B cell (primary cell): ENCODE results near the gene RAD23B. TPM values are rescaled to one million over a fixed set of nuclear protein-coding genes. Genes with fewer than 3 reads are reported as not detected.

ENCODE experiments used
- ATAC-seq: fragments of 200-7000 bp; cut with Tn5 transposase; one replicate; pipeline ENCODE4 v1.10.0; 2021; ENCODE audit warnings: low read depth, mild to moderate bottlenecking, moderate number of reproducible peaks, moderate library complexity
- CTCF ChIA-PET: fragments of 350-600 bp; sonication (Branson Sonifier 250); formaldehyde crosslinking; loops from one replicate; lab custom pipeline; 2021; ENCODE audit warnings: antibody characterized with exemption, inconsistent platforms; lab: Charles Lee
- POLR2A ChIA-PET: fragments of 350-600 bp; sonication (Branson Sonifier 250); formaldehyde crosslinking; loops from one replicate; lab custom pipeline; 2021; ENCODE audit warnings: antibody characterized with exemption; lab: Charles Lee
- DNase-seq: peaks from one replicate; pipeline ENCODE4 v3.0.0; 2013
- H2AFZ ChIP-seq: 2 replicates; pipeline ENCODE4 v1.6.1; 2012; ENCODE audit warnings: mild to moderate bottlenecking, low read depth, low read length; ENCODE audit not compliant: insufficient read depth, poor library complexity, severe bottlenecking
- H3K27ac ChIP-seq, 2 donors: 1 replicate in 1 of 2; 2 replicates in 1 of 2; pipeline ENCODE4 v1.5.1; 2012 to 2013; ENCODE audit warnings: low read length in 2 of 2, mild to moderate bottlenecking in 2 of 2, moderate library complexity in 1 of 2
- H3K27me3 ChIP-seq, 4 experiments: fragments of 200-600 bp in 1 of 4; sonication (generic) in 1 of 4; replicated peaks in 1 of 4; 1 replicate in 2 of 4; 2 replicates in 2 of 4; pipeline versions ENCODE4 v1.6.1 to v1.7.0; 2013 to 2016; ENCODE audit warnings: low read length in 3 of 4, mild to moderate bottlenecking in 2 of 4, mixed read lengths in 1 of 4, moderate library complexity in 1 of 4; ENCODE audit not compliant: insufficient read depth in 4 of 4, control insufficient read depth in 3 of 4; ENCODE audit errors: control extremely low read depth in 1 of 4
- H3K36me3 ChIP-seq, 2 experiments: replicated peaks in 1 of 2; 1 replicate in 1 of 2; 2 replicates in 1 of 2; pipeline versions ENCODE4 v1.6.1 to v1.7.1; 2013; ENCODE audit warnings: low read length in 1 of 2; ENCODE audit not compliant: insufficient read depth in 2 of 2, control insufficient read depth in 1 of 2; ENCODE audit errors: control extremely low read depth in 1 of 2, extremely low read depth in 1 of 2
- H3K4me1 ChIP-seq, 2 donors: fragments of 200-600 bp in 1 of 2; sonication (generic) in 1 of 2; 1 replicate in 1 of 2; 2 replicates in 1 of 2; pipeline versions ENCODE4 v1.5.1 to v1.6.1; 2013 to 2017; ENCODE audit warnings: low read length in 2 of 2; ENCODE audit not compliant: control insufficient read depth in 2 of 2, insufficient read depth in 2 of 2
- H3K4me2 ChIP-seq: replicated peaks from 2 replicates; pipeline ENCODE3; 2012; ENCODE audit warnings: mild to moderate bottlenecking, low read depth, low read length; ENCODE audit not compliant: poor library complexity, severe bottlenecking
- H3K4me3 ChIP-seq, 5 experiments: fragments of 200-600 bp in 1 of 5; sonication (generic) in 1 of 5; 1 replicate in 3 of 5; 2 replicates in 2 of 5; pipeline versions ENCODE4 v1.5.1 to v1.7.0; 2011 to 2016; ENCODE audit warnings: low read length in 4 of 5, mild to moderate bottlenecking in 4 of 5, low read depth in 2 of 5, control low read depth in 1 of 5, moderate library complexity in 1 of 5; ENCODE audit not compliant: insufficient read depth in 1 of 5; ENCODE audit errors: control extremely low read depth in 1 of 5, extremely low read depth in 1 of 5
- H3K79me2 ChIP-seq: fragments of 200-600 bp; sonication (generic); one replicate; pipeline ENCODE4 v1.6.0; 2016; ENCODE audit warnings: low read length; ENCODE audit not compliant: control insufficient read depth, insufficient read depth
- H3K9ac ChIP-seq: fragments of 200-600 bp; sonication (generic); 2 replicates; pipeline ENCODE4 v1.6.1; 2017; ENCODE audit warnings: mild to moderate bottlenecking, low read length, moderate library complexity
- H3K9me3 ChIP-seq, 3 donors: one replicate each; pipeline versions ENCODE4 v1.6.1 to v1.7.1; 2013; ENCODE audit warnings: low read length in 2 of 3; ENCODE audit not compliant: control insufficient read depth in 2 of 3, insufficient read depth in 1 of 3; ENCODE audit errors: control extremely low read depth in 1 of 3
- H4K20me1 ChIP-seq: 2 replicates; pipeline ENCODE4 v1.6.0; 2012; ENCODE audit warnings: mild to moderate bottlenecking, low read length; ENCODE audit not compliant: insufficient read depth, control insufficient read depth, poor library complexity, severe bottlenecking
- H3K27ac Mint-ChIP-seq: one replicate; pipeline ENCODE4 v1.8.0; 2021; ENCODE audit warnings: mixed read lengths
- H3K27me3 Mint-ChIP-seq: one replicate; pipeline ENCODE4 v1.8.0; 2021; ENCODE audit warnings: mixed read lengths
- H3K4me1 Mint-ChIP-seq: one replicate; pipeline ENCODE4 v1.8.0; 2021; ENCODE audit warnings: mixed read lengths
- H3K4me3 Mint-ChIP-seq: one replicate; pipeline ENCODE4 v1.8.0; 2021; ENCODE audit warnings: mixed read lengths
- H3K9me3 Mint-ChIP-seq: one replicate; pipeline ENCODE4 v1.8.0; 2022; ENCODE audit warnings: mixed read lengths; ENCODE audit not compliant: insufficient read depth
- EZH2 ChIP-seq: IDR thresholded peaks from 2 replicates; pipeline ENCODE4 v1.6.1; 2012; ENCODE audit warnings: borderline replicate concordance, low read depth, mild to moderate bottlenecking, moderate library complexity, low read length; ENCODE audit not compliant: insufficient read depth, poor library complexity, severe bottlenecking
- WGBS: methylation state at CpG from one replicate; pipeline ENCODE4 v1.1.5; 2013; ENCODE audit warnings: missing lambda C conversion rate; ENCODE audit not compliant: insufficient coverage; 5-methylcytosine and 5-hydroxymethylcytosine counted together
- intact Hi-C: fragments of 100-400 bp; cut with micrococcal nuclease; formaldehyde crosslinking; loops from one replicate; pipeline ENCODE4 v1.10.0; 2022
- polyA plus RNA-seq: library from polyadenylated mRNA; depleted of rRNA; stranded (reverse); fragments of >200 nt; gene quantifications from 2 replicates; pipeline ENCODE4 v1.2.3, GENCODE V29; 2012
- total RNA-seq, 2 donors: library from RNA; stranded (reverse); fragments of 120-200 nt in 1 of 2; gene quantifications; 1 replicate in 1 of 2; 2 replicates in 1 of 2; pipeline versions ENCODE4 v1.2.3 to v1.2.4, GENCODE V29; 2013 to 2022
- TF ChIP-seq, protein P1 (sequence below): fragments of 200-600 bp; IDR thresholded peaks from one replicate; pipeline ENCODE4 v1.8.0; 2022; ENCODE audit warnings: antibody characterized with exemption, mild to moderate bottlenecking

Gene RAD23B
- total and polyA plus RNA-seq, 2 donors (not counting 1 experiment from before 2014, with no cell fraction given), result 36.8 to 78.2 TPM

DNA sequence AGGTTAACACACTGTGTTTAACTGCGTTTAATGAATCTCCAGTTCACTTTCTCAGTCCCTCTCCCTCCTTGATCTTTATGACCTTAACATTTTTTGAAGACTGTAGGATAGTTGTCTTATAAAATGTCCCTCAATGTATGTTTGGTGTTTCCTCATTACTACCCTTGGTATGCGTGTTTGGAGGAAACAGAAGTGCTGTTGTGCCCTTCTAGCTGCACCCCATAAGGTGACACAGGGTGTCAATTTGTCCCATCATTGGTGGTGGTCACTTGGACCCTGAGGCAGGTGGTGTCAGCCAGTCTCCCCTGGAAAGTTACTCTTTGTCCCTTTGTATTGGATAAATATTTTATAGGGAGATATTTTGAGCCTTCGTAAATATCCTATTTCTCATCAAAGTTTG lies 52.3 kb downstream of the RAD23B start:
- no peaks in the 10 kb centered on the region for H3K79me2 ChIP-seq
- H3K9me3 ChIP-seq, result no peaks in the 10 kb centered on the region
- intact Hi-C loops, result no loop called here
- Mint-ChIP-seq H3K27ac (no peak overlapping the region), H3K4me1 (no peaks in the 10 kb centered on the region), H3K4me3 (no peak overlapping the region), H3K9me3 (no peaks in the 10 kb centered on the region), H3K27me3 (no peaks in the 10 kb centered on the region)
- H2AFZ ChIP-seq, result no peak overlapping the region
- no peak for ATAC-seq
- TF ChIP-seq EZH2, result no peak
- TF ChIP-seq, protein P1, sequence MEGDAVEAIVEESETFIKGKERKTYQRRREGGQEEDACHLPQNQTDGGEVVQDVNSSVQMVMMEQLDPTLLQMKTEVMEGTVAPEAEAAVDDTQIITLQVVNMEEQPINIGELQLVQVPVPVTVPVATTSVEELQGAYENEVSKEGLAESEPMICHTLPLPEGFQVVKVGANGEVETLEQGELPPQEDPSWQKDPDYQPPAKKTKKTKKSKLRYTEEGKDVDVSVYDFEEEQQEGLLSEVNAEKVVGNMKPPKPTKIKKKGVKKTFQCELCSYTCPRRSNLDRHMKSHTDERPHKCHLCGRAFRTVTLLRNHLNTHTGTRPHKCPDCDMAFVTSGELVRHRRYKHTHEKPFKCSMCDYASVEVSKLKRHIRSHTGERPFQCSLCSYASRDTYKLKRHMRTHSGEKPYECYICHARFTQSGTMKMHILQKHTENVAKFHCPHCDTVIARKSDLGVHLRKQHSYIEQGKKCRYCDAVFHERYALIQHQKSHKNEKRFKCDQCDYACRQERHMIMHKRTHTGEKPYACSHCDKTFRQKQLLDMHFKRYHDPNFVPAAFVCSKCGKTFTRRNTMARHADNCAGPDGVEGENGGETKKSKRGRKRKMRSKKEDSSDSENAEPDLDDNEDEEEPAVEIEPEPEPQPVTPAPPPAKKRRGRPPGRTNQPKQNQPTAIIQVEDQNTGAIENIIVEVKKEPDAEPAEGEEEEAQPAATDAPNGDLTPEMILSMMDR, result no peak
- POLR2A ChIA-PET, result no interaction called here
- H3K36me3 ChIP-seq, result peaks cover 0 to 34% of the 10 kb centered on the region in 2 experiments
- WGBS, result 90% methylated on average over 1 of the region's 3 CpGs
- no peaks in the 10 kb centered on the region for H3K27me3 ChIP-seq
- no peak for DNase-seq
- CTCF ChIA-PET, result interaction anchor here (1.8 to 10.4 kb wide), 2 partner anchors 10 to 98 kb away, joined by 4 to 336 read pairs; no protein-coding TSS in a partner anchor
- no peak overlapping the region for H3K27ac ChIP-seq
- no peaks in the 10 kb centered on the region for H4K20me1 ChIP-seq
- H3K4me1 ChIP-seq, result no peaks in the 10 kb centered on the region
- H3K9ac ChIP-seq, result no peak overlapping the region
- no peak overlapping the region for H3K4me3 ChIP-seq
- no peak overlapping the region for H3K4me2 ChIP-seq

- DNase-seq (no peak), ATAC-seq (no peak)
- Mint-ChIP-seq H3K4me3 (no peak overlapping the region), H3K27ac (no peak overlapping the region), H3K9me3 (no peaks in the 10 kb centered on the region), H3K4me1 (peaks cover 8% of the 10 kb centered on the region), H3K27me3 (no peaks in the 10 kb centered on the region)
- H3K4me3 ChIP-seq, result no peak overlapping the region
- H3K79me2 ChIP-seq, result no peaks in the 10 kb centered on the region
- 100% methylated on average over 3 of the region's 6 CpGs for WGBS
- CTCF ChIA-PET, result interaction anchor here (1.5 to 10.4 kb wide), 2 partner anchors 76 to 100 kb away, joined by 5 to 336 read pairs; no protein-coding TSS in a partner anchor
- intact Hi-C loops, result no loop called here
- H3K27me3 ChIP-seq, result no peaks in the 10 kb centered on the region
- no peak overlapping the region for H2AFZ ChIP-seq
- no peak overlapping the region for H3K27ac ChIP-seq
- peaks cover 0 to 23% of the 10 kb centered on the region in 2 experiments for H3K36me3 ChIP-seq
- H3K4me1 ChIP-seq, result peaks cover 3 to 8% of the 10 kb centered on the region in 2 donors
- H4K20me1 ChIP-seq, result no peaks in the 10 kb centered on the region
- no peaks in the 10 kb centered on the region for H3K9me3 ChIP-seq
- TF ChIP-seq EZH2, result no peak
- TF ChIP-seq, protein P1, result no peak
- POLR2A ChIA-PET, result no interaction called here
- no peak overlapping the region for H3K9ac ChIP-seq
- no peak overlapping the region for H3K4me2 ChIP-seq
These were observed 53.8 kb downstream of the RAD23B start for GRCh38 chr9:107336718-107337360.
